ENCODE data around the gene DDX39B.
"Not testable (repeated sequence)": the region's sequence is repeated elsewhere in the genome, so short reads cannot be mapped to it uniquely, and the experiment has no call there.

DDX39B gene

GRCh38 chr6:31528821-31529328 is 12.9 kb downstream of the DDX39B start, which contains the start of gene MCCD1:
Gene MCCD1 (plus strand): TSS chr6:31528962. CDS start chr6:31529015, 53 bp downstream.
- no peak for DNase-seq (ENCODE audit: low spot score)

- no peak for DNase-seq (ENCODE audit: low spot score)
These were observed 13.5 kb downstream of the DDX39B start for GRCh38 chr6:31528307-31528777.

- no peak for DNase-seq (ENCODE audit: low spot score)
These were observed 15.7 kb downstream of the DDX39B start for GRCh38 chr6:31525932-31526591.

GRCh38 chr6:31525553-31525931 is 16.3 kb downstream of the DDX39B start:
- DNase-seq (ENCODE audit: low spot score) = no peak

GRCh38 chr6:31521835-31522234 is 20.0 kb downstream of the DDX39B start:
- DNase-seq (ENCODE audit: low spot score) = no peak

GRCh38 chr6:31513456-31514165 is 28.2 kb downstream of the DDX39B start:
- no peak for DNase-seq (ENCODE audit: low spot score)

- DNase-seq (ENCODE audit: low spot score) = no peak
These were observed 31.8 kb downstream of the DDX39B start for GRCh38 chr6:31510007-31510406.

- not testable (repeated sequence) for DNase-seq (ENCODE audit: low spot score)
These were observed 32.8 kb downstream of the DDX39B start for GRCh38 chr6:31509036-31509435.

GRCh38 chr6:31502586-31502985 is 39.2 kb downstream of the DDX39B start:
- DNase-seq (ENCODE audit: low spot score) = no peak

- DNase-seq (ENCODE audit: low spot score) = not testable (repeated sequence)
These were observed 42.2 kb downstream of the DDX39B start for GRCh38 chr6:31499648-31500047.

- no peak for DNase-seq (ENCODE audit: low spot score)
These were observed 43.1 kb downstream of the DDX39B start for GRCh38 chr6:31498748-31499147.

GRCh38 chr6:31497531-31498476 is 44.0 kb downstream of the DDX39B start, which contains the start of gene MICB:
Gene MICB (plus strand): TSS chr6:31498145. CDS start chr6:31498194, 49 bp downstream.
- peak; percentile 84 for DNase-seq (ENCODE audit: low spot score)

- peak; percentile 12 for DNase-seq (ENCODE audit: low spot score)
These were observed 45.0 kb downstream of the DDX39B start for GRCh38 chr6:31496826-31497225.

GRCh38 chr6:31495580-31495979 is 46.2 kb downstream of the DDX39B start:
- DNase-seq (ENCODE audit: low spot score) = no peak

- DNase-seq (ENCODE audit: low spot score) = peak; percentile 76
These were observed 47.7 kb downstream of the DDX39B start for GRCh38 chr6:31493875-31494694.

- DNase-seq (ENCODE audit: low spot score) = not testable (repeated sequence)
These were observed 48.3 kb downstream of the DDX39B start for GRCh38 chr6:31493550-31493874.

- DNase-seq (ENCODE audit: low spot score) = no peak
These were observed 51.5 kb downstream of the DDX39B start for GRCh38 chr6:31490115-31490873.

- no peak for DNase-seq (ENCODE audit: low spot score)
These were observed 52.7 kb downstream of the DDX39B start for GRCh38 chr6:31489086-31489485.

- not testable (repeated sequence) for DNase-seq (ENCODE audit: low spot score)
These were observed 54.1 kb downstream of the DDX39B start for GRCh38 chr6:31487674-31488073.

GRCh38 chr6:31486065-31486837 is 55.6 kb downstream of the DDX39B start:
- DNase-seq (ENCODE audit: low spot score) = not testable (repeated sequence)

Measured in CD4-positive, alpha-beta T cell treated with Interleukin-15 for 4 hours (primary cell).